CD1c-positive myeloid dendritic cell (primary cell): ENCODE results near the gene DOCK3.

Experiments used
- DNase-seq: peaks from one replicate; pipeline ENCODE4 v3.0.0-alpha.2; 2016; ENCODE audit errors: extremely low spot score

Gene DOCK3

DNA sequence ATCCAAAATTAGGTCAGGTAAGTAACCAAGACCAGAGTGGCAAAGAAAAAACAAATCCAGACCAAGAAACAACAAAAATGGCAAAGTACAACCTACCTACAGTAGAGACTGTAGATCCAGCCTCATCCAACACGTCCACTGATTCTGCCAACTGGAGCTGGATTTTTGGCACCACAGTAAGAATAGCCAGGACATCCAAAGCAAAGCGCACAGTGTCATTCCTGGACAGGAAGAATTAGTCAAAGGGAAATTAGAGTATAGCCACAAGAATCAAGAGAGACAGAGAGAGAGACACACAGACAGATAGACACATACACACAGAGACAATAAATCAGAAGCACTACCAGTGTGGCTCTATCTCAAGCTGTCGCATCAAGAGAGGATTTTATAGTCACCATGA, 747.5 kb downstream of the DOCK3 start:
- DNase-seq: no peak

GRCh38 chr3:51426921-51427320, 752.2 kb downstream of the DOCK3 start:
- DNase-seq: no peak

- DNase-seq: no peak
These were observed 754.4 kb downstream of the DOCK3 start for GRCh38 chr3:51429138-51429537.
